ENCODE data around the gene DCANP1. TPM values are rescaled to one million over a fixed set of nuclear protein-coding genes. Genes with fewer than 3 reads are reported as not detected.

The DCANP1 gene
- total and polyA plus RNA-seq, 2 of the 13 experiments (the other 11 are each of a cell fraction or from before 2014, with no cell fraction given), result not detected

GRCh38 chr5:135482381-135482933, 35.3 kb upstream of the DCANP1 start (continued):
- TF ChIP-seq RAD21 (CRISPR knock-in tag; IDR thresholded peaks at IDR 0.05) (no peak), RBFOX2 (IDR thresholded peaks at IDR 0.05; ENCODE audit: low read depth, low read length) (no peak), ZSCAN9 (CRISPR knock-in tag; IDR thresholded peaks at IDR 0.05; ENCODE audit: borderline replicate concordance) (no peak), MBD4 (IDR thresholded peaks at IDR 0.05; ENCODE audit: borderline replicate concordance, low read length) (no peak), ZNF446 (CRISPR knock-in tag; IDR thresholded peaks at IDR 0.05) (no peak), ZHX2 (IDR thresholded peaks at IDR 0.05; ENCODE audit: low read depth) (no peak; the same call in 1 of the 2 replicates), ZHX2 (CRISPR knock-in tag; IDR thresholded peaks at IDR 0.05; ENCODE audit: borderline replicate concordance) (no peak), ATF5 (CRISPR knock-in tag; IDR thresholded peaks at IDR 0.05; ENCODE audit: low read depth) (0 out of 2 replicates have a peak, but pooled peaks have one; percentile 30), KDM3A (CRISPR knock-in tag; IDR thresholded peaks at IDR 0.05; ENCODE audit: low read depth) (peak; percentile 84; the same call in 1 of the 2 replicates), STAT6 (CRISPR knock-in tag; IDR thresholded peaks at IDR 0.05; ENCODE audit: borderline replicate concordance) (no peak), RBM22 (optimal IDR thresholded peaks at IDR 0.05; ENCODE audit: low read length) (no peak), ASH2L (IDR thresholded peaks at IDR 0.05; ENCODE audit: insufficient read length, low read depth, low read length) (peak; percentile 31)
- TF ChIP-seq, protein P1, sequence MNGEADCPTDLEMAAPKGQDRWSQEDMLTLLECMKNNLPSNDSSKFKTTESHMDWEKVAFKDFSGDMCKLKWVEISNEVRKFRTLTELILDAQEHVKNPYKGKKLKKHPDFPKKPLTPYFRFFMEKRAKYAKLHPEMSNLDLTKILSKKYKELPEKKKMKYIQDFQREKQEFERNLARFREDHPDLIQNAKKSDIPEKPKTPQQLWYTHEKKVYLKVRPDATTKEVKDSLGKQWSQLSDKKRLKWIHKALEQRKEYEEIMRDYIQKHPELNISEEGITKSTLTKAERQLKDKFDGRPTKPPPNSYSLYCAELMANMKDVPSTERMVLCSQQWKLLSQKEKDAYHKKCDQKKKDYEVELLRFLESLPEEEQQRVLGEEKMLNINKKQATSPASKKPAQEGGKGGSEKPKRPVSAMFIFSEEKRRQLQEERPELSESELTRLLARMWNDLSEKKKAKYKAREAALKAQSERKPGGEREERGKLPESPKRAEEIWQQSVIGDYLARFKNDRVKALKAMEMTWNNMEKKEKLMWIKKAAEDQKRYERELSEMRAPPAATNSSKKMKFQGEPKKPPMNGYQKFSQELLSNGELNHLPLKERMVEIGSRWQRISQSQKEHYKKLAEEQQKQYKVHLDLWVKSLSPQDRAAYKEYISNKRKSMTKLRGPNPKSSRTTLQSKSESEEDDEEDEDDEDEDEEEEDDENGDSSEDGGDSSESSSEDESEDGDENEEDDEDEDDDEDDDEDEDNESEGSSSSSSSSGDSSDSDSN (CRISPR knock-in tag; IDR thresholded peaks at IDR 0.05), result peak; percentile 57; the same call in 1 of the 2 replicates
- TF ChIP-seq, protein P2, sequence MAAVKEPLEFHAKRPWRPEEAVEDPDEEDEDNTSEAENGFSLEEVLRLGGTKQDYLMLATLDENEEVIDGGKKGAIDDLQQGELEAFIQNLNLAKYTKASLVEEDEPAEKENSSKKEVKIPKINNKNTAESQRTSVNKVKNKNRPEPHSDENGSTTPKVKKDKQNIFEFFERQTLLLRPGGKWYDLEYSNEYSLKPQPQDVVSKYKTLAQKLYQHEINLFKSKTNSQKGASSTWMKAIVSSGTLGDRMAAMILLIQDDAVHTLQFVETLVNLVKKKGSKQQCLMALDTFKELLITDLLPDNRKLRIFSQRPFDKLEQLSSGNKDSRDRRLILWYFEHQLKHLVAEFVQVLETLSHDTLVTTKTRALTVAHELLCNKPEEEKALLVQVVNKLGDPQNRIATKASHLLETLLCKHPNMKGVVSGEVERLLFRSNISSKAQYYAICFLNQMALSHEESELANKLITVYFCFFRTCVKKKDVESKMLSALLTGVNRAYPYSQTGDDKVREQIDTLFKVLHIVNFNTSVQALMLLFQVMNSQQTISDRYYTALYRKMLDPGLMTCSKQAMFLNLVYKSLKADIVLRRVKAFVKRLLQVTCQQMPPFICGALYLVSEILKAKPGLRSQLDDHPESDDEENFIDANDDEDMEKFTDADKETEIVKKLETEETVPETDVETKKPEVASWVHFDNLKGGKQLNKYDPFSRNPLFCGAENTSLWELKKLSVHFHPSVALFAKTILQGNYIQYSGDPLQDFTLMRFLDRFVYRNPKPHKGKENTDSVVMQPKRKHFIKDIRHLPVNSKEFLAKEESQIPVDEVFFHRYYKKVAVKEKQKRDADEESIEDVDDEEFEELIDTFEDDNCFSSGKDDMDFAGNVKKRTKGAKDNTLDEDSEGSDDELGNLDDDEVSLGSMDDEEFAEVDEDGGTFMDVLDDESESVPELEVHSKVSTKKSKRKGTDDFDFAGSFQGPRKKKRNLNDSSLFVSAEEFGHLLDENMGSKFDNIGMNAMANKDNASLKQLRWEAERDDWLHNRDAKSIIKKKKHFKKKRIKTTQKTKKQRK (IDR thresholded peaks at IDR 0.05; ENCODE audit: low read length), result no peak

All from HepG2 (cell line).